Measurements from ENCODE around the gene MYOD1.

MYOD1 gene

GRCh38 chr11:17703951-17704350, 15.4 kb upstream of the MYOD1 start:
- DNase-seq = no peak

- no peak for DNase-seq
Measured at GRCh38 chr11:17707830-17708229, 11.5 kb upstream of the MYOD1 start.

DNA sequence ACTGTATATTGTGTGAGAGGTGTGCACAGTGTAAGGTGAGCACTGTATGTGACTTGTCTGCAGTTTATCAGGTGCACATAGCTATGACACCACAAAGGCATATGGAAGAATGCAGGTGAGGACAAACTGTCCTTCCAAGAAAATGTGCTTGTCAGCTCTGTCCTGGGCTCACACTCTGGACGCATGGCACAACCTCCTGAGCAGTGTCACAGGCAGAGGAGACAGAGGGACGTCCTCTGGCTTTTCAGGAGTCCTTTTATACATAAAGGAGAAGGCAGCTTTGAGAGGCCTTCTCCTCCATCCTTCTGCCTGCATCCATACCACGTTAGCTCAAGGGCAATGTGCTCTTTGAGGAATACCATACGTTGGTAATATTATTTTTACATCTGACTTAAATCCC, 7.5 kb upstream of the MYOD1 start:
- DNase-seq = no peak

GRCh38 chr11:17713851-17714250, 5.5 kb upstream of the MYOD1 start:
- no peak for DNase-seq

- no peak for DNase-seq
Measured at GRCh38 chr11:17714356-17714854, 5.0 kb upstream of the MYOD1 start.

- DNase-seq = no peak
Measured at GRCh38 chr11:17714870-17715269, 4.5 kb upstream of the MYOD1 start.

GRCh38 chr11:17716807-17717206, 2.6 kb upstream of the MYOD1 start:
- no peak for DNase-seq

DNA sequence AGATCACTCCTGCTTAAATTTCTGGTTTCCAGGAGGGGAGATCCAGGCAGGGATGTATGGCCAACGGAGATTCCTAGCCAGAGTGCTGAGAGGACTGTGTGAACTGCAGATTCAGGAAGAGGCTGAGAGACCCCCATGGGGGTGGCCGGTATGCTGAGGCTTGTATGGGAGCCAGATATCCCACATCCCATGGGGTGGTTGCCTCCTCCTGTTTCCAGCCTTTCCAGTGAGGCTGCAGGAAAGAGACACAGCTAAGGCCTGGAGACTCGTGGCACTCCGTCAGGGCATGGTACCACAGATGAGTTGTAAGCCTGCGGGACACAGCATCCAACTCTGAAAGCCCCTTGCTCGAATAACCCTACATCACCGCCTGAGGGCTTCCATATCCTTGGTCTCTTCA, 1.4 kb upstream of the MYOD1 start:
- no peak for DNase-seq

- DNase-seq = no peak
Measured at GRCh38 chr11:17718510-17718962, 835 bp upstream of the MYOD1 start.

DNA sequence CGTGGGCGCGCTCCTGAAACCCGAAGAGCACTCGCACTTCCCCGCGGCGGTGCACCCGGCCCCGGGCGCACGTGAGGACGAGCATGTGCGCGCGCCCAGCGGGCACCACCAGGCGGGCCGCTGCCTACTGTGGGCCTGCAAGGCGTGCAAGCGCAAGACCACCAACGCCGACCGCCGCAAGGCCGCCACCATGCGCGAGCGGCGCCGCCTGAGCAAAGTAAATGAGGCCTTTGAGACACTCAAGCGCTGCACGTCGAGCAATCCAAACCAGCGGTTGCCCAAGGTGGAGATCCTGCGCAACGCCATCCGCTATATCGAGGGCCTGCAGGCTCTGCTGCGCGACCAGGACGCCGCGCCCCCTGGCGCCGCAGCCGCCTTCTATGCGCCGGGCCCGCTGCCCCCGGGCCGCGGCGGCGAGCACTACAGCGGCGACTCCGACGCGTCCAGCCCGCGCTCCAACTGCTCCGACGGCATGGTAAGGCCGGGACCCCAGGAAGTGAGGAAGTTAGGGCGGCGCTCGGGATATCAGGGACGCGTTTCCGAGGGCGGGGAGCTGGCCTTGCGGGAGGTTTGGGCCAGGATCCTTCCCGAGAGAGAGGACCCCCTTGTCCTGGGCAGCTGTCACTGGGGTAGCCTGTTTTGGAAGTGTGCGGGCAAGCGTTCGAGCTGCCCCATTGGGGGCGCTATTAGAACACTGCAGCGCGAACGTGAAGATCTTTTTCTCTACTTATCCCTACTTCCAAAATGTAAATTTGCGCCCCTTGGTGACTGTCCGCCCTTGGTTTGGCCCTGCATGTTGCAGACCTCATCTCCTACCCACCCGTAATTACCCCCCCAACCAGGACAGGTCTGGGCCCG, 796 bp downstream of the MYOD1 start:
- DNase-seq = peak; percentile 73

GRCh38 chr11:17720796-17721171, 1.4 kb downstream of the MYOD1 start:
- DNase-seq = peak; percentile 62

- peak; percentile 65 for DNase-seq
Measured at GRCh38 chr11:17721242-17721999, 2.0 kb downstream of the MYOD1 start.

GRCh38 chr11:17722000-17722643, 2.8 kb downstream of the MYOD1 start:
- peak; percentile 50 for DNase-seq

DNA sequence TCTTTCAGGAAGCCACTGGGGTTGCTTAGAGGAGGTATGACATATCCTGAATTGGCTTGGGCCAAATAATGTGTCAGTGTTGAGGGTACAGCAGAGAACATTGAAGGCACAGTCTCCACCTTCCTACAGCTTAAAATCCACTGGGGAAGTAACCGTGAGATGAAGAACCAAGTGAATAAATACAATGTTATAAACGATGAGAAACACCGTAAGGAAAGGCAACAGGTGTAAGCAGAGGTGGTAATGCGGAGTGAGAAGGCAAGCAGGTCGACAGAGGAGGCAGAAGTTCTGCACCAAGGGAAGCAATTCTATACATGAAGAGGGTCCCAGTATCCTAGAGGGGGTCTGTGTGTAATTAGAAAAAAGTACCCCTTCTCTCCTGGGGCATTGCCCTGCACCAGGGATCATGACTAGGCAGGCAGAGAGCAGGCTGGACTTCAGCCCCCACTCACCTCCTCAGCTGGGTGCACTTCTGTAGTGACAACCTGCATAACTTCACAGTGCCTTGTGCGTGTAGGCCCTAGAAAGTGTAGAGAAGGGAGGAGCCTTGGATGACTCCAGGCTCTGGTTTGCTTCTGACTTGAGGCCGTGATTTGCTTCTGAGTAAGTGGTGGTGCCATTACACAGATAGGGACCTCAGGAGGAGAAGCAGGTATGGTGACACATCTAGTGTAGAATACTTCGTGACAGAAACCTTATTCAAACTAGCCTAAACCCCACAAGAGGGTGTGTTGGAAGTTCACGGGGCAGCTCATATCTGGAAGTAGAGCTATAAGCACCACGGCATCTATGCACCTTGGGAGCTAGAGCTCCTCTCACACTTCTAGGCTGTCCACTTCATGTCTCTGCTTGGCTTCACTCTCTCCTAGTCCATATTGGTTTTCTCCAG, 4.9 kb downstream of the MYOD1 start:
- no peak for DNase-seq

GRCh38 chr11:17725174-17725573, 5.8 kb downstream of the MYOD1 start:
- DNase-seq = no peak

DNA sequence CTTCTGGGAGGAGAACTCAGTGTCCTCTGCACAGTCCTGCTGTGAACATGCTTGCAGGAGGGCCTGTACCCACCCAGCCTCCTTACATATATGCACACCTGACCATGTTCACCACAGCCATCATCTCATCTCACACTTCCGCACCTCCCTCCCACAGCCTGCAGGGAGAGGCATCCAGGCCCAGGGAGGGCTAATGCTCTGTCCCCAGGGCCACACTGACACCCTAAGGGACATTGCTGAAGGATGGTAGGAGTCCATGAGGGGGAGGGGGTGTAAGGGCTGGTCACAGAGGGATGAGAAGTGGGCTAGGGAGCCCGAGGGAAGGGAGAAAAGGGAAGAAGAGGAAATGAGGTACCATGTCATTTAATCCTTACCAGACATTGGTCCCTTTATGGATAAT, 10.8 kb downstream of the MYOD1 start:
- no peak for DNase-seq

DNA sequence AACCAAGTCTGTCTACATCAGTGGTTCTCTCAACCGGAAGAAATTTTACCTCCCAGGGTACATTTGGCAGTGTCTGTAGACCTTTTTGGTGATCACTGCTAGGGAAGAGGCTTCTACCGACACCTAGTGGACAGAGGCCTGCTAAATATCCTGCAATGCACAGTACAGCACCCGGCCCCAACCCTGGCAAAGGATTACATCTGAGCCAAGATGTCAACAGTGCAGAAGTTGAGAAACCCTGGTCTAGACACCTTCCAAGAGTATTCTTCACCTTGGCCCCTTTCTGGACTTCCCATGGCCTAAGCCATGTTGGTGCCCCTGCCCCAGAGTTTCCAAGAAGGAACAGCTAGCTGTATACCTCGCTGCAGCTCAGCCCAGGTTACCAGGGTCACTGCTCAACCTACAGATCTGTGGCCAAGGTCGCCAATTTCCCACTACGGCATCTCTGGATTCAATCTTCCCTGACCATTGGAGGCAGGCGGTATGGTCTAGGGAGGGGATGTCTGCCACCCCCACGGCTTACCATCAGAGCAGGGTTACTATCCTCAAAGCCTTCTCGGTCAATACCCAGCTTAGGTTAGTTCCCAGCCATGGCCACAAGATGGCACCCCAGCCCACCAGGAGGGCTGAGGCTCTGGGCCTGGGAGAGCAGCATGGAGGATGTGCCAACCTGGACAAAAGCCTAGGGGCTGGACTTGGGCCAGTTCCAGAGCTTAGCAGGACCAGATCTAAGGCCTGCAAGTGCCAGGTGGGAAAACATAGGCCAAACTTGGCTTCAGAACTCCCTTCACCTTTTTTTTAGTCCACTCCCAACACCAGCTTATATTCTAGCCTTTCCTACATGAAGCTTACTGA, 11.5 kb downstream of the MYOD1 start:
- peak; percentile 91 for DNase-seq

- no peak for DNase-seq
Measured at GRCh38 chr11:17733261-17733660, 13.9 kb downstream of the MYOD1 start.

DNA sequence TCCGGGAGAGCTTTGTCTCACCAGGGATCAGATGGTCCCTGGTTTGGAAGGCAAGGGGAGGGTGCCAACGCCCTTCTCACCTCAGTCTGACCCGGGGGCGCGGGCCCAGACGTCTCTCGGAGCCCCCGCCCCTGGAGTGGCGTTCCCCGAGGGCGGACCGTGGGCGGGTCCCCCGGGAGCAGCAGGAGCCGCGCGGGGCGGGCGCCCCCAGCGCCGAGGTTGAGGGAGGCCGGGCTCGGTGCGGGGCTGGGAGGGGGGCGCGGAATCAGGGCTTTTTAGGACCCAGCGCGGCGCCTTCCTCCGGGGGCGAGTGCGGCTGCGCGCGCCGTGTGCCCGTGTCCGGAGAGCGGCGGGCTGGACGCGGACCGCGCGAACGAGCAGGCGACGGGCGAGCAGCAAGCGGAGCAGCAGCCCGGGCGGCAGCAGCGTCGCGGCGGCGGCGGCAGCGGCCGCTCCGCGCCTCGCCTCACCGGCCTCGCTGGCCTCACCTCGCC, 15.1 kb downstream of the MYOD1 start, which contains the start of gene KCNC1:
Gene KCNC1 (plus strand): TSS at position 364 of the 494 bp plus-strand sequence. CDS start 1,222 bp downstream, outside the sequence.
- DNase-seq = peak; percentile 84

DNA sequence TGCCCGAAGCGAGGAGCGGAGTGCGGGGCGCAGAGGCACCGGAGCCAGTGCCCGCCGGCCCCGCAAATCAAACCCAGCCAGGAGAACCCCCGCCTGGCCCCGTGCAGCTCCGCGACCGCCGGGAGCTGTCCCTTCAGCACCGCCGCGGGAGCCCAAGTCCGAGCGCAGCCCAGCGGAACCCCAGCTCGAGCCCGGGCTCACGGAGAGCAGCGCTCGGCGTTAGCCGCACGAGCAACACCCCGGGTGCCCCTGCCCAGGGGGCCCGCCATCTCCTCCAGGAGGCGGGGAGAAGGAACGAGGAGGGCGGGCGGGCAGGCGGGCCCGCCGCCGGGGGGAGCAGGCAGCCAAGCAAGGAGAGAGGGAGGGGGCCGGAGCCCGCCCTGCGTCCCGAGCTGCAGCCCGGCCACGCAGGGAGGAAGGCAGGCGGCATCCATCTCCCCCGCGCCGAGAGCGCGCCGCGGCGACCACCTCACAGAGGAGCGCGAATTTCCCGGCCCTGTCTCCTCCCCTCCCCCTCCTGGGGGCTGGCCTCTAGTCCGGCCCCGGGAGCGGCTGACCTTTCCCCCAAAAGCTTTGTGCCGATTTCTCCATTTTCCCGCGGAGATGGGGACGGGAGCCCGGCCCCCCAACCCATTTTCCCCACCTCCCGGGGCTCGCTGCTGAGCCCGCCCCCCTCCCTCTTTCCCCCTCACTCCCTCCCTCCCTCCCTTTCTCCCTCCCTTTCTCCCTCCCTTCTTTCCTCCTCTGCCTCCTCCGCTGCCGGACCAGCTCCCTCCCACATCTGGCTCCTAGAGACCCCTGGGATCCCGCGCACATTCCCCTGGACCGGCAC, 15.8 kb downstream of the MYOD1 start:
- DNase-seq = peak; percentile 81
